HCT116 (cell line): ENCODE data around the gene LRCH1. TPM values are rescaled to one million over a fixed set of nuclear protein-coding genes. Genes with fewer than 3 reads are reported as not detected.

Experiments
- ATAC-seq: fragments of 200-7000 bp; cut with Tn5 transposase; 2 replicates; pipeline ENCODE4 v1.9.1; 2020; ENCODE audit warnings: mild to moderate bottlenecking, moderate library complexity
- BruUV-seq: library from RNA; stranded (reverse); fragments of 400-500 nt; replicated peaks from 2 replicates; lab custom pipeline; 2021; lab: Mats Ljungman, UMichigan
- CTCF ChIA-PET: fragments of 300-600 bp; sonication (Branson Sonifier 250); formaldehyde crosslinking; loops from one replicate; lab custom pipeline; 2021; ENCODE audit warnings: antibody characterized with exemption; lab: Charles Lee
- POLR2A ChIA-PET: fragments of 300-600, 350-600 bp; sonication (Branson Sonifier 250); formaldehyde crosslinking; loops from one replicate; lab custom pipeline; 2021; ENCODE audit warnings: antibody characterized with exemption; lab: Charles Lee
- RAD21 ChIA-PET, 2 experiments: fragments of 300-600 bp; sonication (Branson Sonifier 250); formaldehyde crosslinking; loops; one replicate each; lab custom pipeline; 2023; ENCODE audit warnings: low total read pairs in 2 of 2; ENCODE audit not compliant: uncharacterized antibody in 2 of 2, unreplicated experiment in 2 of 2, low non-redundant PET in 1 of 2; lab: Charles Lee
- DNase-seq: peaks from one replicate; pipeline ENCODE4 v3.0.0-alpha.2; 2010; ENCODE audit warnings: low read depth, low spot score
- H2AFZ ChIP-seq: fragments of 200-600 bp; shearing (Covaris generic), sonication (generic); 2 replicates; pipeline ENCODE4 v1.6.1; 2017; ENCODE audit warnings: low read depth, mixed run types, mixed read lengths, antibody characterized with exemption, low read length; ENCODE audit not compliant: poor library complexity, severe bottlenecking
- H3K27ac ChIP-seq: 2 replicates; pipeline ENCODE4 v1.5.1; 2012; ENCODE audit warnings: low read depth, low read length
- H3K27me3 ChIP-seq: fragments of 200-600 bp; sonication (generic); 2 replicates; pipeline ENCODE4 v1.6.1; 2016; ENCODE audit warnings: mixed run types, low read length, mixed read lengths; ENCODE audit not compliant: insufficient read depth
- H3K36me3 ChIP-seq, 2 experiments: fragments of 200-500 bp in 1 of 2; fragments of 200-600 bp in 1 of 2; sonication (Bioruptor generic) in 1 of 2; sonication (generic) in 1 of 2; 2 replicates each; pipeline versions ENCODE4 v1.5.1 to v1.6.1; 2014 to 2016; ENCODE audit warnings: low read length in 2 of 2, inconsistent platforms in 1 of 2, mixed read lengths in 1 of 2, mixed run types in 1 of 2; ENCODE audit not compliant: insufficient read depth in 2 of 2, control insufficient read depth in 1 of 2
- H3K4me1 ChIP-seq, 2 experiments: fragments of 200-600 bp in 1 of 2; sonication (generic) in 1 of 2; 2 replicates each; pipeline versions ENCODE4 v1.5.1 to v1.6.1; 2012 to 2017; ENCODE audit warnings: low read length in 2 of 2, inconsistent platforms in 1 of 2, mild to moderate bottlenecking in 1 of 2, mixed read lengths in 1 of 2, mixed run types in 1 of 2, moderate library complexity in 1 of 2; ENCODE audit not compliant: insufficient read depth in 2 of 2, control insufficient read depth in 1 of 2
- H3K4me2 ChIP-seq: fragments of 200-600 bp; sonication (generic); 2 replicates; pipeline ENCODE4 v1.6.1; 2017; ENCODE audit warnings: mixed run types, low read length, mixed read lengths
- H3K4me3 ChIP-seq, 2 experiments: fragments of 200-600 bp in 1 of 2; sonication (generic) in 1 of 2; replicated peaks in 1 of 2; 2 replicates each; pipeline ENCODE4 v1.5.1; 2011 to 2016; ENCODE audit warnings: low read length in 2 of 2, control low read depth in 1 of 2, low read depth in 1 of 2, mild to moderate bottlenecking in 1 of 2, mixed read lengths in 1 of 2, mixed run types in 1 of 2
- H3K79me2 ChIP-seq: fragments of 200-600 bp; sonication (generic); 2 replicates; pipeline ENCODE4 v1.6.1; 2017; ENCODE audit warnings: mild to moderate bottlenecking, mixed run types, low read length, moderate library complexity, mixed read lengths; ENCODE audit not compliant: insufficient read depth
- H3K9ac ChIP-seq: fragments of 200-600 bp; sonication (generic); 2 replicates; pipeline ENCODE4 v1.6.1; 2016; ENCODE audit warnings: low read length, mixed read lengths
- H3K9me2 ChIP-seq: fragments of 200-600 bp; sonication (generic), shearing (Covaris generic); 2 replicates; pipeline ENCODE4 v1.6.1; 2017; ENCODE audit warnings: mixed run types, mild to moderate bottlenecking, moderate library complexity; ENCODE audit not compliant: insufficient read depth
- H3K9me3 ChIP-seq, 2 experiments: fragments of 200-500 bp in 1 of 2; fragments of 200-600 bp in 1 of 2; sonication (Bioruptor generic) in 1 of 2; sonication (generic) in 1 of 2; 2 replicates each; pipeline ENCODE4 v1.6.1; 2014 to 2017; ENCODE audit warnings: low read length in 2 of 2, mixed read lengths in 2 of 2, inconsistent platforms in 1 of 2, low read depth in 1 of 2, mild to moderate bottlenecking in 1 of 2, mixed run types in 1 of 2, moderate library complexity in 1 of 2; ENCODE audit not compliant: control insufficient read depth in 1 of 2, insufficient read depth in 1 of 2
- H4K20me1 ChIP-seq: fragments of 200-600 bp; sonication (generic), shearing (Covaris generic); 2 replicates; pipeline ENCODE4 v1.6.1; 2017; ENCODE audit warnings: mixed run types, mild to moderate bottlenecking, moderate library complexity; ENCODE audit not compliant: insufficient read depth
- CBX3 ChIP-seq: IDR thresholded peaks from 2 replicates; pipeline ENCODE4 v1.6.1; 2012; ENCODE audit warnings: low read depth
- CEBPB ChIP-seq: IDR thresholded peaks from 2 replicates; pipeline ENCODE4 v1.6.1; 2012; ENCODE audit warnings: low read depth
- EZH2 ChIP-seq: fragments of 200-600 bp; sonication (generic); IDR thresholded peaks from 2 replicates; pipeline ENCODE4 v1.6.1; 2017; ENCODE audit warnings: antibody characterized with exemption, mixed run types
- EZH2phosphoT487 ChIP-seq: fragments of 200-600 bp; IDR thresholded peaks from 2 replicates; pipeline ENCODE4 v1.6.1; 2018; ENCODE audit warnings: antibody characterized with exemption, borderline replicate concordance
- POLR2A ChIP-seq: IDR thresholded peaks from 2 replicates; pipeline ENCODE4 v1.7.0; 2011; ENCODE audit warnings: borderline replicate concordance; ENCODE audit not compliant: insufficient read depth, insufficient read length; ENCODE audit errors: extremely low read depth
- RAD21 ChIP-seq: IDR thresholded peaks from 2 replicates; pipeline ENCODE4 v1.6.1; 2012; ENCODE audit warnings: low read depth, mild to moderate bottlenecking
- SP1 ChIP-seq: IDR thresholded peaks from 2 replicates; pipeline ENCODE4 v1.6.1; 2012; ENCODE audit warnings: low read depth
- YY1 ChIP-seq: IDR thresholded peaks from 2 replicates; pipeline ENCODE4 v1.6.1; 2011; ENCODE audit warnings: low read length, low read depth, moderate library complexity, mild to moderate bottlenecking; ENCODE audit not compliant: insufficient replicate concordance; ENCODE audit errors: extremely low read depth
- intact Hi-C: fragments of 100-400 bp; cut with micrococcal nuclease; formaldehyde crosslinking; loops from 2 replicates; pipeline ENCODE4 v1.10.0; 2022
- total RNA-seq: library from RNA; stranded (reverse); gene quantifications from one replicate; pipeline ENCODE4 v1.2.1, GENCODE V29; 2021; ENCODE audit not compliant: unreplicated experiment
- TF ChIP-seq, protein P1 (sequence below): IDR thresholded peaks from 2 replicates; pipeline ENCODE4 v1.6.1; 2012; ENCODE audit warnings: low read depth
- TF ChIP-seq, protein P2 (sequence below): IDR thresholded peaks from 2 replicates; pipeline ENCODE4 v1.6.1; 2012
- TF ChIP-seq, protein P3 (sequence below): IDR thresholded peaks from 2 replicates; pipeline ENCODE4 v1.6.1; 2012
- TF ChIP-seq, protein P4 (sequence below): IDR thresholded peaks from 2 replicates; pipeline ENCODE4 v1.6.1; 2011; ENCODE audit warnings: mild to moderate bottlenecking, low read length, moderate library complexity; ENCODE audit not compliant: insufficient replicate concordance; ENCODE audit errors: extremely low read depth

LRCH1 gene
- total RNA-seq, 1 experiment from 2014 or later: 15.6 TPM

DNA sequence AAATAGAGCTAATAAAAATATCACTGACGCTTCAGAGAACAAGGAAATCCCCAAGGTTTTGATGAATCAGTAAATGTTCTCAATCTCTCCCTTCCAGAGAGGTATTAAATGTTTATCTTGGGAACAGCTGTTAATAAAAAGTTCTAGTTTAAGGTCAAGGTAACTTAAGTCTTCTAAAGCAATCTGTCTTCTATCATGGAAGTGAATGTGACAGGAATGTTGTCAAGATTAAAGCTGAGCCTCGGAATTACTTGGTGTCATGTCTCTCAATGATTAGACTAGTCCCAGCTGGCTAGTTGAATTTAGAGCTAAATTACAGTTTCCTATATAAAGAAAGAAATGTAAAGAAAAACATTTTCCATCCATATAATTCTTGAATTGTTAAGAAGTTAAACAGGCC is 220.6 kb downstream of the LRCH1 start:
- Histone ChIP-seq H3K4me3 (no peak overlapping the region), H4K20me1 (no peaks in the 10 kb centered on the region), H3K9me3 (no peaks in the 10 kb centered on the region), H2AFZ (no peak overlapping the region), H3K9ac (no peak overlapping the region), H3K27ac (no peak overlapping the region), H3K4me1 (no peaks in the 10 kb centered on the region), H3K36me3 (peaks cover 23 to 24% of the 10 kb centered on the region in 2 experiments), H3K4me2 (no peak overlapping the region), H3K79me2 (no peaks in the 10 kb centered on the region), H3K9me2 (no peaks in the 10 kb centered on the region), H3K27me3 (no peaks in the 10 kb centered on the region)
- no peak for DNase-seq
- RAD21 ChIA-PET: no interaction called here
- no peak for ATAC-seq
- BruUV-seq: no TSS peak
- intact Hi-C loops: no loop called here
- no peak for TF ChIP-seq RAD21
- TF ChIP-seq EZH2: no peak
- CTCF ChIA-PET: interaction anchor here (0.7 kb wide), 1 partner anchor 9 kb away, joined by 3 read pairs; no protein-coding TSS in a partner anchor
- POLR2A ChIA-PET: no interaction called here

DNA sequence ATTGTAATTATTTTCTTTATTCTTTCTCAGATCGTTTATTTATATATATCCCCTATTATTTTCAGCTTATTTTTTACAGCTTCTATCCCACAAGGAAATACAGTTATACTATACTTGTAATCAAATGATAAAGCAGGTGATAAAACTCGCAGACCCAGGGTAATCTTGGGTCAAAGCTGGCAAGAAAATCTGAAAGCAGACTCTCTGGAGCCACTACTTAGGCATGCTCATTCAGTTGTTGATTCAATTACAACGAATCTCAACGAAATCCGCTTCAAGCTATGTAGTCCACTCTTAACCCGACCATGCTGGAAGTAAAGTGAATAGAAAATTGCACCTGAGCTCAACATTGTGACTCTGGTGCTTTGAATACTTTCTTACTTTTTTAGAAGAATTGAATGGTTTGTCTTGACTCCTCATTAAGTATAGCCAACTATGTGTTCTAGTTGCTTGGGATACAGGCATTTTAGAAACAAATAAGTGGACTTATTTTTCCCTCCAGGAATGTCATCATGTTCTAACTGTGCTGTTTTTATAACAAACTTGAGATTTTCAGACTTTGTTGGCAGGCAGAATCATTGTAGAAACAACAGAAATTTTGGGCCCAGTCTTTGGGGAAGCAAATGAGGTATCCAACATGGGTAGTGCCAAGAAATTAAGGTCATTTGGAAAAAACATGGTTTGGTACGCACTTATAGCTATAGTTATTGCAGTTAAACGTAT is 222.6 kb downstream of the LRCH1 start:
- no peak for ATAC-seq

More for the DNA sequence above, 222.6 kb downstream of the LRCH1 start:
- POLR2A ChIA-PET: interaction anchor here (1.0 kb wide), 1 partner anchor 10 kb away, joined by 3 read pairs; no protein-coding TSS in a partner anchor
- H3K4me3 ChIP-seq: no peak overlapping the region
- no peaks in the 10 kb centered on the region for H3K27me3 ChIP-seq
- no peak overlapping the region for H3K9ac ChIP-seq
- no peak overlapping the region for H3K27ac ChIP-seq
- no peaks in the 10 kb centered on the region for H3K79me2 ChIP-seq
- CTCF ChIA-PET: no interaction called here
- H3K9me2 ChIP-seq: no peaks in the 10 kb centered on the region
- H2AFZ ChIP-seq: no peak overlapping the region
- no TSS peak for BruUV-seq
- H3K9me3 ChIP-seq: no peaks in the 10 kb centered on the region
- H3K4me2 ChIP-seq: no peak overlapping the region
- TF ChIP-seq CBX3 (no peak), YY1 (no peak), POLR2A (no peak), EZH2 (no peak), SP1 (no peak), EZH2phosphoT487 (no peak), CEBPB (no peak)
- TF ChIP-seq, protein P1, sequence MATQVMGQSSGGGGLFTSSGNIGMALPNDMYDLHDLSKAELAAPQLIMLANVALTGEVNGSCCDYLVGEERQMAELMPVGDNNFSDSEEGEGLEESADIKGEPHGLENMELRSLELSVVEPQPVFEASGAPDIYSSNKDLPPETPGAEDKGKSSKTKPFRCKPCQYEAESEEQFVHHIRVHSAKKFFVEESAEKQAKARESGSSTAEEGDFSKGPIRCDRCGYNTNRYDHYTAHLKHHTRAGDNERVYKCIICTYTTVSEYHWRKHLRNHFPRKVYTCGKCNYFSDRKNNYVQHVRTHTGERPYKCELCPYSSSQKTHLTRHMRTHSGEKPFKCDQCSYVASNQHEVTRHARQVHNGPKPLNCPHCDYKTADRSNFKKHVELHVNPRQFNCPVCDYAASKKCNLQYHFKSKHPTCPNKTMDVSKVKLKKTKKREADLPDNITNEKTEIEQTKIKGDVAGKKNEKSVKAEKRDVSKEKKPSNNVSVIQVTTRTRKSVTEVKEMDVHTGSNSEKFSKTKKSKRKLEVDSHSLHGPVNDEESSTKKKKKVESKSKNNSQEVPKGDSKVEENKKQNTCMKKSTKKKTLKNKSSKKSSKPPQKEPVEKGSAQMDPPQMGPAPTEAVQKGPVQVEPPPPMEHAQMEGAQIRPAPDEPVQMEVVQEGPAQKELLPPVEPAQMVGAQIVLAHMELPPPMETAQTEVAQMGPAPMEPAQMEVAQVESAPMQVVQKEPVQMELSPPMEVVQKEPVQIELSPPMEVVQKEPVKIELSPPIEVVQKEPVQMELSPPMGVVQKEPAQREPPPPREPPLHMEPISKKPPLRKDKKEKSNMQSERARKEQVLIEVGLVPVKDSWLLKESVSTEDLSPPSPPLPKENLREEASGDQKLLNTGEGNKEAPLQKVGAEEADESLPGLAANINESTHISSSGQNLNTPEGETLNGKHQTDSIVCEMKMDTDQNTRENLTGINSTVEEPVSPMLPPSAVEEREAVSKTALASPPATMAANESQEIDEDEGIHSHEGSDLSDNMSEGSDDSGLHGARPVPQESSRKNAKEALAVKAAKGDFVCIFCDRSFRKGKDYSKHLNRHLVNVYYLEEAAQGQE: no peak
- TF ChIP-seq, protein P2, sequence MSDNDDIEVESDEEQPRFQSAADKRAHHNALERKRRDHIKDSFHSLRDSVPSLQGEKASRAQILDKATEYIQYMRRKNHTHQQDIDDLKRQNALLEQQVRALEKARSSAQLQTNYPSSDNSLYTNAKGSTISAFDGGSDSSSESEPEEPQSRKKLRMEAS: no peak
- TF ChIP-seq, protein P3, sequence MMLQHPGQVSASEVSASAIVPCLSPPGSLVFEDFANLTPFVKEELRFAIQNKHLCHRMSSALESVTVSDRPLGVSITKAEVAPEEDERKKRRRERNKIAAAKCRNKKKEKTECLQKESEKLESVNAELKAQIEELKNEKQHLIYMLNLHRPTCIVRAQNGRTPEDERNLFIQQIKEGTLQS: no peak
- TF ChIP-seq, protein P4, sequence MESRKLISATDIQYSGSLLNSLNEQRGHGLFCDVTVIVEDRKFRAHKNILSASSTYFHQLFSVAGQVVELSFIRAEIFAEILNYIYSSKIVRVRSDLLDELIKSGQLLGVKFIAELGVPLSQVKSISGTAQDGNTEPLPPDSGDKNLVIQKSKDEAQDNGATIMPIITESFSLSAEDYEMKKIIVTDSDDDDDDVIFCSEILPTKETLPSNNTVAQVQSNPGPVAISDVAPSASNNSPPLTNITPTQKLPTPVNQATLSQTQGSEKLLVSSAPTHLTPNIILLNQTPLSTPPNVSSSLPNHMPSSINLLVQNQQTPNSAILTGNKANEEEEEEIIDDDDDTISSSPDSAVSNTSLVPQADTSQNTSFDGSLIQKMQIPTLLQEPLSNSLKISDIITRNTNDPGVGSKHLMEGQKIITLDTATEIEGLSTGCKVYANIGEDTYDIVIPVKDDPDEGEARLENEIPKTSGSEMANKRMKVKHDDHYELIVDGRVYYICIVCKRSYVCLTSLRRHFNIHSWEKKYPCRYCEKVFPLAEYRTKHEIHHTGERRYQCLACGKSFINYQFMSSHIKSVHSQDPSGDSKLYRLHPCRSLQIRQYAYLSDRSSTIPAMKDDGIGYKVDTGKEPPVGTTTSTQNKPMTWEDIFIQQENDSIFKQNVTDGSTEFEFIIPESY: no peak
- H3K36me3 ChIP-seq: peaks cover 33 to 41% of the 10 kb centered on the region in 2 experiments
- no peak for DNase-seq
- H3K4me1 ChIP-seq: no peaks in the 10 kb centered on the region
- H4K20me1 ChIP-seq: no peaks in the 10 kb centered on the region
- RAD21 ChIA-PET: interaction anchor here in 1 of 2 experiments (0.6 kb wide), 1 partner anchor 11 kb away, joined by 4 read pairs; no protein-coding TSS in a partner anchor
- intact Hi-C loops: no loop called here
